Amniotic epithelial cell (primary cell): Measurements from ENCODE around the gene BTNL2.
A peak's percentile ranks its signal among the peaks of the same experiment; 100 is the strongest.

Experiments used
- DNase-seq: peaks from one replicate; pipeline ENCODE4 v3.0.0-alpha.2; 2010; ENCODE audit warnings: low read depth

Gene BTNL2

DNA sequence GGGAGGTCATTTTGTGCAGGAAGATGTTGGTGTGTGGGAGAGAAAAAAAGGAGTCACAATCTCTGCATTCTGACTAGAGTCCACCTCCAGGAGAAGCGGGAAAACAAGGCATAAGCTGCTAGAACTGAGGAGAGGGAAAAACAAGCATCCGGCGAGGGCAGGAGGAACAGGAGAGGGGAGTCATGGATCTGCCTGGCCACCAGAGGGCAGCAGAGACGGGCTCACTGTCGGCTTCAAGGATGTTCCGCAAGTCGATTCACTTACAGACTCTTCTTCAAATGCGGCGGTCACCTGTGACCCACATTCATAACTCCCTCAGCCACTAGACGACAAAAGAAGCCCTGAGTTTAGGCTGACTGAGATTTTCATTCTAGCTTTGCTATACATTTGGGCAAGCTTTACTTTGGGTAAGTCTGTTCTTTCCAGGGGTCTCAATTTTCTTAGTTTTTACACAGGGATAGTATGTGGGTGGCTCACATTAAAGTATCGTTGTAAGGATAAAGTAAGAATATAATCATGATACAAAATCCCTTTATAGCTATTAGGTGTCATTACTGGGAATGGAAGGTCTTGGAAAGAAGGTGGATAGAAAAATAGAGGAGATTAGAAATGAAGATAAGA, 6.6 kb upstream of the BTNL2 start:
- DNase-seq, result peak; percentile 62

DNA sequence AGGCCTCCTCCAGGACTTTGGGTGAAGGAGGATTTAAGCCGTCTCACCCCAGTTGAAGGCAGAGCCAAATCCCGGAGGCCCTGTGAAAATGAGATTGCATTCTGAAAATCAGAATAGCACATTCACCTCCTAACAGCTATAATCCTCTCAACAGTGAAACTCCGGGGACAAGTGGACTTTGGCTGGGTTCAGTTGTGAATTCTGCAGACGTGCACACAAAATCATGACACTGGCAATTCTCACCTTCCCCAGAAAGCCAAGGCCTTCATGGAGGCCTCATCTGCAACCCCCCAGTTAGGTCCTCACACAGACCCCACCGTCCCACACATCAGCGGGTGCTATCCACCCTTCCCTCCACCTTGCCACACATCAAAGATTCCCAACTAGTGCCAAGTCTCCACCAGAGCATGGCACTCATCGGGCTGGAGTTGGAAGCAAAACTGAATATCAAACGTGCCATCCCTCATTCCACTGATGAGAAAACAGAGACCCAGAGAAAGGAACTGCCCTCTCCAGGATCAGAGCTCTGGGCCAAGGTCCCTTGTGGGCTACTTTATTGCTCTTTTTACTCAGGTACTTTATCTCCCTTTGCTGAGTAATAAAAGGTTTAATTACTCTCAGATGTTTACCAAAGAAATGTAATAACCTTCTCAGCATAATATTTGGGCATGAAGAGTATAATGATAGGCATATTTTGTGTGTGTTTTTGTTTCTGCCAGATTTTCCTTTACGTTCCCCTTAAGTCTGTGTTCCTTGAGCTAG, 4.8 kb upstream of the BTNL2 start:
- no peak for DNase-seq

DNA sequence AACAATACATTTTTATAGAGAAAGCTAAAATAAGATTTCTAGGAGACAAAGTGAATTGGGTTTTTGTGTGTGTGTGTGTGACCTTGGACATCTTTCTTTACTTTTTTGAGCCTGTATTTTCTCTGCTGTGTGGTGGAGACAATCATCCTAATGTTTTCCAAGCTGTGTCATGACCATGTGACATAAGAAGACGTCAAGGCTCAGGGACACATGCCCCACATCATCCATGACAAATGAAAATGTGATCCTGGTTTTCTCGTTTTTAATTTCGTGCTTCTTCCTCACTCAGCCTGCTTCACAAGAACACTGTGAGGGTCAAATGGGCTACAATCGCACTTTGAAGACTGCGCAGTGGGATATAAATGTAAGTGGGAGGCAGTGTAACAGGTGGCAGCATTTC, 3.9 kb upstream of the BTNL2 start:
- DNase-seq, result no peak

DNA sequence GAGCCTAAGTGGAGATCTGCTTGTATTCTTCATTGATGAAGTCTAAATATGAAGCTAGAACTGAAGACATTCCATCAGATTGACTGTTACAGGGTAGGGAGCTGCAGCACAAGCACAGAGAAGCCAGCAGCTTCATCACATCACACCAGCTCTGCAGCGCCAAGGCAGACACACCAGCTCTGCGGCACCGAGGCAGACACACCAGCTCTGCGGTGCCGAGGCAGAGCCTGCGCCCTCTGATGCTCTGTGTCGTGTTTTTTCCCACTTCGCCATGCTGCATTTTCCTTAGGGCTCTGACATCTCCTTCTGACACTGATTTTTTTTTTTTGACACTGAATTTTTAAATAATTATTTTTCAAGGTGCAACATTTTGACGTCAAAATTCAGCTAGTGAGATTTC, 784 bp downstream of the BTNL2 start:
- DNase-seq, result no peak

DNA sequence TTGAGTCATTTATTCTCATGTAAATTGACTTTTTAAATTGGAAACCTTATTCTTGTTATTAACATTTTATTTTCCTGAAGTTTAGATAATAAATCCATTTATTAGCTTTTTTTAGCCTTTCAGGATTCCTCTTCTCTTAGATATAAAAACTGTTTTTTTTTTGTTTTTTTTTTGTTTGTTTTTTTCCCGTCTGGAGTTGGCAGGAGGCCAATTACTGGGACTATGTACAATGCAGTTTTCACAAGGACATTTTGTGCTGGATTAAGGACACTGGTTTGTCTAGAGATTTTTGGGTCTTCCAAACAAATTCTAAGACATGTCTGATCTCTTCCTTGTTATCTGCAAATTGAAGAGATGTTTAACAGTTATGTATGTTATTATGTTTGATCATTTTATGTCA, 1.3 kb downstream of the BTNL2 start:
- no peak for DNase-seq

DNA sequence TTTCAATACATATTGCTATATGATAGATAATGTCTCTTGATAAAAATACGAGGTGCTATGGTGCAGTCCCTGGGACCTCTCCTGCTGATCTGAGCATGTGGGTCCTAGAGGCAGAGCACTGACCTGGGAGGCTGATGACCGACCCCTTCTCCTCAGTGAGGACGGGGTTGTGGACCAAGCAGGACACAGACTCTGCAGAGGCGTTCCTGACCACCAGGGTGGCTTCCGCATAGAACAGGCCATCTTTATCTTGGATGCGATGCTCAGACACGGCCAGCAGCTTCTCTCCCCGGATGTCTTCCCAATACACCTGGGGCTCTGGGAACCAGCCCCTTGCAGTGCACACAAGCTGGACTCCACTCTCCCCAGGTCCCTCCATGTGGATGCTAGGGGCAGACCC, 4.2 kb downstream of the BTNL2 start:
- DNase-seq, result no peak

DNA sequence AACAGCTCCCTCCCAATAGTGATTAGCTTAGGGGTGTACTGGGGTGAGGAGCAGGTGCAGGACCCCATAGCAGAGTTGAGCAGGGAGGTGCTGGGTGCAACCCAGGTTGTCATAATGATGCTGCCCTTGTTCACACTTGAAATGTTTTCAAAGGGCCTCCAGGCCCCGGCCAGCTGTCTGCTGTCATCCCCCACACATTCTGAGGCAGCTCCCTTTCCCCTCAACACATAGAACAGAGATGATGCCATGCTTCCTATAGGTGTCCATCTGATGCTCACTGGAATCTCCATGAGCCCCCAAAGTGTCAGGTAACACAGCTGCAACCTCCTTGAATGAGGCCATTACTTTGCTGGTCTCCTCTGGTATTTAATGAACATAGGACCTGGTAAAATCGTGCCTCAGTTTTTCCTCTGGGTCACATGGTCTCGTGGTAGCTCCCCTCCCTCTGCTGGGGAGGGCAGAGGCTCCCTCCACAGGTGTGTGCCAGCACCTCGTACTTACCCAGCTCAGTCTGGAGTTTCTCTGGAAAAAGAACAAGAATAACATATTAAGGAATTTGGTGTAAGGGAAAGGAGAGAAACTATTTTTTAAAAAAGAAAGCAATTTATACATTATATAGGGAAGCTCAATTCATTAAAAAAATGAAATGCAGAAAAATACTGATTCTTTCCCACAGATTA, 5.6 kb downstream of the BTNL2 start:
- DNase-seq, result no peak

DNA sequence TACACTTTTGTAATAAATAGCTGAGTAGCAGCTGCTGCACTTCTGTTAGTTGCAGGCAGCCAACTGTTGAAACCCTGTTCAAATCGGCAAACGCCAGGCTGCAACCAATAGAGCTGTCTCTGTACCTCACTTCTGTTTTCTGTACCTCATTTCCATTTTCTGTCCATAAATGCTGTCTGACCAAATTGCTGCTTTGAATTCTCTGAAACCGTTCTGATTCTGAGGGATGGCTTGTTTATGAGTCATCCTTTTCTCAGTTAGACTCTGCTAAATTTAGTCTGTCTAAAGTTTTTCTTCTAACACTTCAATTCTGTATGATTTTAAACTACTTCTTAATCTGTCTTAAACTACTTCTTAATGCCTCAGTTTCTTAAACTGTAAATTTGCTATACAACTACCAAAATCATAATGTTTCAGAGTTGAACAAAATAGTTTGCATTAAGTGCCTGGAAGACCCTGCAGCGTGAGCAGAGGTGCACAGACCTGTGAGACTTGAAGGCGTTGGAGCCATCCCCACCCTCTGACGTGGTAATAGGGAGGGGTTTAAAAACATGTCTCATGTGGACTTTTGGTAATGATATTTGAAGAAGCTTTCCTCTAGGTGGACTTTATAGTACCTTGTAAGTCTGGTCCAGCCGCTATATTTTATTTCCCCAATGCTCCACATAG, 9.6 kb downstream of the BTNL2 start:
- DNase-seq, result no peak

DNA sequence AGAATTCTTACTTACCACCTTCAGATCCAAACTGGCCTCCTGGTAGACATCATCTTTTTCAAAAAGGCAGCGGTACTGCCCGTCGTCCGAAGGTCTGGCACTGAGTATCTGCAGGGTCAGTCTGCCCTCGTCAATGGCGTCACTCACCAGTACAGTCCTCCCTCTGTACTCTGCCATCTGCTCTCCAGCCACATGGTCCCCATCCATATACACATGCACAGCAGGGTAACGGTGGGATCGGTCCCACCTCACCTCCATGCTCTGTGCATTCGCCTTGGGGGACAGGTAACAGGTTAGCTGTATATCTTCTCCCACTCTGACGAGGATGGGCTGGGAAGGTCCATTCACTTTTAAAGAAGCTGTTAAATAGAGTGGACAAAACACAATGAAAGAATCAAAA, 11.0 kb downstream of the BTNL2 start:
- no peak for DNase-seq

DNA sequence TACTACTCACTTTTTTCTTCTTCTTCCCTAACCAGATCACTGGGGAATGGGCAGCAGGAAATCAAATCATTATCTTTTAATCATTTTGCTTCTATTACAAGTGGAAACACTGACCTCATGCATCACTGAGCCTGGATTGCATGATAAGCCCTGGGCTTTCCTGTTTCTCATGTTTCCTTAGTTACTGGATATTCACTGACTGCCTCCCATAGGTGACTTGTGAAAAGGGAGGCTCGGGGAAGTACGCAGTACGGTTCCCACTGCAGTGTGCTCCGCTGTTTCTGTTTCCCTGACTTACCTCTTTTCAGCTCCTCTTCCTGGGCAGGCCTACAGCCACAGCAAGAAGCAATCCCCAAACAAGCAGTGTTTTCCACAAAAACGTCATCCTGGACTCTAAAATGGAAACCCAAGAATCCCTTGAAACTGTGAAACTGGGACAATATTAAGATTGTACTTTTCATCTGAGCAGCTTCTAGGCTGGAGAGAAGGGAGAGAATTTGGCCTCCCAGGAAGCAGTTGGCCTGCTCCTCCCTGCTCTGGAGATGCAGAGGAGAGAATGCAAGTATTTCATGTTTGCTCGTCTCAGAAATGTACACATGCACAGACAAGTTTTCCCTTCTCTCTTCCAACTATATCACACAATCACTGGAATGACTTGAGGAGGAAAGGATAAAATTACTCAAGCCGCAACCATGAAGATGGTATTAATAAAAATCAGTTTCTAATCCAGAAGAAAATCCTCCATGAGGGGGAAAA, 13.1 kb downstream of the BTNL2 start:
- DNase-seq, result peak; percentile 45

DNA sequence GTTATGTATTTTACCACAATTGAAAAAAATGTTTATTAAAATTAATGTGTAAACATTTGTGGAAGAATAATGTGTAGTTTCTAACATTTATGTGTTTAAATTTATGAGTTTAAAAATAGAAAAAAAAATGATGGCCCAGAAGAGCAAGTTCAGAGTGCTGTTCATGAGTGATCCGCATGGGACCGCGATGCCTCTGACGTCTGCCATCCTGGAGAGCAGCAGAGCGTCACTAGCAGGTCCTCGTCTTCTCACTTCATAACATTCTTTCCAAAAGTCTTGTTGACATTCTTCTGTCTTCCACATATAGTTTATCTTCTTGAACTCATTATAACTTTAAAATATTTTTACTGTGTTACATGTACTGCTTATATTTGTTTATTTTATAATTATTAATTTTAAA, 15.5 kb downstream of the BTNL2 start:
- no peak for DNase-seq

DNA sequence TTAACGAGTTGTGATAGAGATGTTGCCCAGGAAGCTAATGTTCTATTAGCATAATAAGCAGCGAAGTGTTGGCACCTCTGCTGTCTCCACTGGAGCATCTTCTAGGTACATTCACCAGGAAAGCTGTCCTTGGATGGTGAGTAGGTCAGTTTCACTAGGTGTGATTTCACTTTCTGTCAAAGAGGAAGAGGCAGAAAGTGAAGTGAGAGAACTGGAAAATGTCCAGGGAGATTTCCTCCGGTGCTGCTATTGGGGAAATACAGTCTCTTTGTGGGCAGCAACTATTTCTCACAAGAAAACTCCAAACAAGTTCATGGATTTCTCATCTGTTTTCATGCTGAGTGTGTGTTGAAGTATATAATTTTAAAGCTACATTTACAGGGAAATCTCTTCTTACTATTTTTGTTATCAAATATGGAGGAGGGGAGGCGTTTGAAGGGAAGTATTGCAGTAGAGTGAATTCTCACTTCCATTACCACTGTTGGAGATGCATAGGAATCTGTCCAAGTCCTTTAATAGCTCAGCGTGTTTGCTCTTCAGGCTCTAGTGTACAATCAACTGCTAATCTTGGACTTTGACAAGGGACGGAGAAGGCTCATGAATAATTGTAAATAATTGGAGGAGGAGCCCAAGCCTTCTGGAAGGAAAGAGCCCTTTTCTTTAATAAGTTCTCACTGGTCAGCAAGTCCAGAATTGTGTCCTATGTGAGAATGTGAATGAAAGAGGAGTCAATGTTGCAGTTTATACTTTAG, 19.2 kb downstream of the BTNL2 start:
- no peak for DNase-seq

DNA sequence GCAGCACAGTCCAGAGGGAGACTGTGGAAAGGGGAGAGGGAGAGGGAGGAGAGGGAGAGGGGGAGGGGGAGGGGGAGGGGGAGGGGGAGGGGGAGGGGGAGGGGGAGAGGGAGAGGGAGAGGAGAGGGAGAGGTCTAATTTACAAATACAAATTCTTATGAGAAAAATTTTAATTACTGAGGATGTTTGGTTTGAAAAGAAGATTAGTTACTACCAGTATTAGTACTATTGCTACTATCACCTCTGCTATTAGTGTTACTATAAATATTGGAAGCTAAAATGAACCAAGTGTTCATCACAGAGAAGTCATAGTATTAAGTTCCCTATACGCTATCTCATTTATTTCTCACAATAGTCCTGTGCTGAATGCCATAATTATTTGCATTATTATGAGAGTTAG, 20.9 kb downstream of the BTNL2 start:
- no peak for DNase-seq

DNA sequence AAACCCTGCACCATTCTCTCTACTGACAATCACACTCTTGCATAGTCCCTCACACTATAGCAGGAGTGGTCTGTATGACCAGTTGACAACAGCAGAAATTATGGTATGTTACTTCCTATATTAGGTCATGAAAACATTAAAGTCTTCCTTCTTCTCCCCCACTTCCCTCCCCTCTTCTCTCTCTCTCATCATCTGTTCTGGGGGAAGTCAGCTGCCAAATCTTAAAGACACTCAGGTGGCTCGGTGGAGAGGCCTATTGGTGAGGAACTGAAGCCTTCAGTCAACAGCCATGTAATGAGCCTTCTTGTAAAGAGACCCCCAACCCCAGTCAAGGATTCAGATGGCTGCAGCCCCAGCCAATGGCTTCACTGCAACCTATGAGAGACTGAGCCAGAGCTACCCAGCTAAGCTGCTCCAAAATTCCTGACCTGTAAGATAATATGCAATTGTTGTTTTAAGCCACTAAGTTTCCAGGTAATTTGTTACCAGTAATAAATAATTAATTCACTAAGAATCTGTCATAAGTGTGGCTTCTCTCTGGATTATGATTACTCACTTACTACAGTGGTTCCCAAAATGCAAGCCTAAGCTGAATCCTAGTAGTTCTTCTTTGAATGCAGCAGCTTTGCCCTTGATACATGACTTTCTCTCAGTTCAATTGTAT, 24.1 kb downstream of the BTNL2 start:
- no peak for DNase-seq

DNA sequence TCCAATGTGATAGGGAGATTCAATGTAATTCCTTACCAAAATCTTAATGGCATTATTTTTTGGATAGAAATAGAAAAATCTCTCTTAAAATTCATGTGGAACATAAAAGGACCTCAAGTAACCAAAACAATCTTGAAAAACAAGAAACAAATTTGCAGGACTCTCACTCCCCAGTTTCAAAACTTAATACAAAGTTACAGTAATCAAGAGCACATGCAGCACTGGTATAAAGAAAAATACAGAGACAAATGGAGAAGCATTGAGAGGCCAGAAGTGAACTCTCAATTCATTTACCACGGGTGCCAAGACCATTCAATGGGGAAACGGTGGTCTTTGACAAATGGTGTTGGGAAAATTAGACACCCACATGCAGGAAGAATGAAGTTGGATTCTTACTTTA, 27.4 kb downstream of the BTNL2 start:
- DNase-seq, result no peak

DNA sequence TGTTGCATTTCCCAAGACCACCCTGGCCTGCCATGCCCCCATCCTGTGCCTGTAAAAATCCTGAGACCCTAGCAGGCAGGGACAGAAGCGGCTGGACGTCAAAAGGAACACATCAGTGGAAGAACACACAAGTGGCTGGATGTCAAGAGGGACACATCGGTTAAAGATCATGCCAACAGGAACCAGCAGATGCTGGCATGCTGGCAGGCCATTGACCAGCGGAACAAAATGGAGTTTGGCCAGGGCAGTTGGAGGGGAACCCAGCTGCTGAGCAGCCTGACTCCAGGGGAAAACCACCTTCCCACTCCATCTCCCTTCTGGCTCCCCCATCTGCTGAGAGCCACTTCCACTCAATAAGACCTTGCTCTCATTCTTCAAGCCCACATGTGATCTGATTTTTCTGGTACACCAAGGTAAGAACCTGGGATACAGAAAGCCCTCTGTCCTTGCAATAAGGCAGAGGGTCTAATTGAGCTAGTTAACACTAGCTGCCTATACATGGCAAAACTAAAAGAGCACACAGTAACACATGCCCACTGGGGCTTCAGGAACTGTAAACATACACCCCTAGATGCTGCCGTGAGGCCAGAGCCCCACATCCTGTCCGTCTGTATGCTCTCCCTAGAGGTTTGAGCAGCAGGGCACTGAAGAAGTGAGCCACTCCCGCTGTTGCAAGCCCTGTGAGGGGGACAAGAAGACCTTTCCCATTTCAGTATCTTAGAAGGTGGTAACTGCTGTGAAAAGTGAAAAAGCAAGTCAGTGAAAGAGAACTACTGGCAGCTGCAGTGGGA, 31.0 kb downstream of the BTNL2 start:
- no peak for DNase-seq

DNA sequence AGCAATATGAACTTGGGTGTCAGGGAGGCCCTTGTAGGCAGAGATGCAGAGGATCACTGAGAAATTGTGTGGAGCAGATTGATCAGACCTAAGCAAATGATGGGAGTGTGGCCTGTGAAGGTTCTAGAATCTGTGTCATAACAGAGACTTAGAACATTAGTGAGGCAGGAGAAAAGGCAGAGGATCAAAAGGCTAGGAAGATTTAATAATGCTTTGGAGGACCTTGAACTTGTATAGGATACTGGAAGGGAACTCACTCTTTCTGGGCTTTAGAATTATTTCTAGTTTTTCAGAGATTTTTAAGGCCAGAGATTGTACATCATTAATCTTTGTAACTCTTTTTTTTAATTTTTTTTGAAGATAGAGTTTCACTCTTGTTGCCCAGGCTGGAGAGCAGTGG, 35.2 kb downstream of the BTNL2 start, which contains the start of gene TSBP1:
Gene TSBP1 (minus strand): TSS at position 101 of the 400 bp plus-strand sequence. CDS start 197 bp downstream, outside the sequence.
- DNase-seq, result no peak

DNA sequence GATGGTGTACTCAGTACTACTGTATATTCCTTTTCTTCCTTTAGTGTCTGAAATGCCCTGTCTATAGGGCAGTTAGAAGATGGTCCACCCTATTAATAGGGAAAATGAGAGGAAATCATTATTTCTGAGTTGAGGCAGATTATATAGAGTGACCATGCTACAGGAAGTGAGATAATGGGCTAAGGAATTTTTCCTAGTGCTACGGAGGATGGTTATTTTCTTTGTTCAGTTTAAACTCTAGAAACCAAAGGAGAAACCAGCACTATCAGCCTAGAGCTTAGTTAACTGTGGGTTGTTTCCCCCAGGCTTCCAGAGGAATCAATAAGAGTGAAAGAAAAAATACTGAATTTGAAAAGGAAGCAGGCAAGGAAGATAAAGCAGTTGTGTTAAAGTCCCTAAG, 35.8 kb downstream of the BTNL2 start:
- no peak for DNase-seq

DNA sequence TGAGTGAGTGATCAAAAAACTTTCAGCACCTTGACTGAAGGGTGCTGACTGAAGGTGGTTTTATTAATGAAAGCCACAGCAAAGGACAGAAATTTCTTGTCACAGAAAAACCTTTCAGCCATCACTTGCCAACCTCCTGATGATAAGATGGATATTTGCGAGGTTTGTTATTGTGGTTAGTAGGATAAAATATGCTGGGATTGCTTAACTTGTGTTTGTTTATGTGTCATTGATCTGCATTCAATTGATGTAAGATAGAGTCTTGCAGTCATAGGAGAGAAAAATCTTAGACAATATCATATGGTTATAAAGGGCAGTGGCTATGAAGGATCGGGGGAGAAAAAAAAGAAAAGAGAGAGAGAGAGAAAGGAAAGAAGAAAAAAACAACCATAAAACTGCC, 36.5 kb downstream of the BTNL2 start:
- DNase-seq, result peak; percentile 24

DNA sequence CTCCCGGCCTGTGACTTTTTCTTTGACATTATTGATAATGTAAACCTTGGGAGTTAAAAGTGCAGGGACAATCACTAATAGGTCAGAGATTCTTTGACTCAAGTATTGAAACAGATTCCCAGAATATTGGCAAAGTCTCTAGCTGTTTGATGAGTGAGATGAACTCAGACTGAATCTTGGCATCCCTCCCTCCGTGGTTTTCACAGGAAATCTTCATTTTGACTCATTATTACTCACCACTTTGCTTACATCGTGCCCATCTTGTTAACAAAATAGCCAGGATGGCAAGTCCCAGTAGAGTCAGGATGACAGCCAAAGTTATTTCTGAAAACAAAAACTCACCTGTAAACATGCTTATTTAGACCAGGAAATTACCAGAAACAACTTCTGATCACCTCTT, 37.3 kb downstream of the BTNL2 start:
- DNase-seq, result peak; percentile 77
